Neural crest cell (in vitro differentiated cells): ENCODE results near the gene LAMC3. TPM values are rescaled to one million over a fixed set of nuclear protein-coding genes. Genes with fewer than 3 reads are reported as not detected.

Experiments
- DNase-seq: peaks from one replicate; pipeline ENCODE4 v3.0.0; 2021; ENCODE audit warnings: low read depth, mixed read lengths, low spot score
- H3K27ac Mint-ChIP-seq: one replicate; pipeline ENCODE4 v1.8.0; 2021; ENCODE audit warnings: mild to moderate bottlenecking, mixed read lengths; ENCODE audit not compliant: unreplicated experiment
- H3K27me3 Mint-ChIP-seq: 2 replicates; pipeline ENCODE4 v1.8.0; 2021; ENCODE audit warnings: low read depth, mild to moderate bottlenecking, mixed read lengths
- H3K36me3 Mint-ChIP-seq: 2 replicates; pipeline ENCODE4 v1.8.0; 2021; ENCODE audit warnings: low read depth, mild to moderate bottlenecking, mixed read lengths
- H3K4me1 Mint-ChIP-seq: 2 replicates; pipeline ENCODE4 v1.8.0; 2021; ENCODE audit warnings: mixed read lengths
- H3K4me3 Mint-ChIP-seq: one replicate; pipeline ENCODE4 v1.8.0; 2021; ENCODE audit warnings: mild to moderate bottlenecking, mixed read lengths
- H3K9me3 Mint-ChIP-seq: 2 replicates; pipeline ENCODE4 v1.8.0; 2021; ENCODE audit warnings: mixed read lengths
- CTCF ChIP-seq: fragments of 200-600 bp; sonication (generic); conservative IDR thresholded peaks from 2 replicates; pipeline ENCODE4 v1.5.0; 2021; ENCODE audit warnings: antibody characterized with exemption, mild to moderate bottlenecking
- total RNA-seq: library from RNA; stranded (reverse); gene quantifications from 2 replicates; pipeline ENCODE4 v1.2.1, GENCODE V29; 2021

Gene LAMC3
- total RNA-seq, 1 donor from 2014 or later: 4.0 TPM

- Mint-ChIP-seq H3K36me3 (no peaks in the 10 kb centered on the region), H3K9me3 (no peaks in the 10 kb centered on the region), H3K4me1 (peaks cover 27% of the 10 kb centered on the region), H3K27ac (peak overlapping the region; percentile 95), H3K4me3 (no peak overlapping the region), H3K27me3 (no peaks in the 10 kb centered on the region)
- no peak for DNase-seq
- no peak for TF ChIP-seq CTCF
Observed at GRCh38 chr9:131117121-131117761, 108.3 kb downstream of the LAMC3 start.

GRCh38 chr9:131117762-131118145, 108.8 kb downstream of the LAMC3 start:
- Mint-ChIP-seq H3K36me3 (no peaks in the 10 kb centered on the region), H3K4me1 (peaks cover 22% of the 10 kb centered on the region), H3K27me3 (no peaks in the 10 kb centered on the region), H3K27ac (no peak overlapping the region), H3K9me3 (no peaks in the 10 kb centered on the region), H3K4me3 (no peak overlapping the region)
- no peak for TF ChIP-seq CTCF
- DNase-seq: no peak

- Mint-ChIP-seq H3K36me3 (no peaks in the 10 kb centered on the region), H3K4me1 (peaks cover 6% of the 10 kb centered on the region), H3K27ac (no peak overlapping the region), H3K27me3 (no peaks in the 10 kb centered on the region), H3K4me3 (no peak overlapping the region), H3K9me3 (no peaks in the 10 kb centered on the region)
- TF ChIP-seq CTCF: no peak
- no peak for DNase-seq
Observed at GRCh38 chr9:131119600-131119999, 110.6 kb downstream of the LAMC3 start.

- DNase-seq: no peak
- Mint-ChIP-seq H3K36me3 (peaks cover 2% of the 10 kb centered on the region), H3K4me1 (peaks cover 17% of the 10 kb centered on the region), H3K9me3 (no peaks in the 10 kb centered on the region), H3K27ac (no peak overlapping the region), H3K27me3 (no peaks in the 10 kb centered on the region), H3K4me3 (no peak overlapping the region)
- TF ChIP-seq CTCF: no peak
Observed at GRCh38 chr9:131120620-131121228, 111.8 kb downstream of the LAMC3 start.

- no peaks in the 10 kb centered on the region for H3K27me3 Mint-ChIP-seq
- no peaks in the 10 kb centered on the region for H3K9me3 Mint-ChIP-seq
- H3K36me3 Mint-ChIP-seq: peaks cover 2% of the 10 kb centered on the region
- no peak overlapping the region for H3K27ac Mint-ChIP-seq
- DNase-seq: no peak
- H3K4me3 Mint-ChIP-seq: peak overlapping the region; percentile 39
- TF ChIP-seq CTCF: no peak
- peaks cover 22% of the 10 kb centered on the region for H3K4me1 Mint-ChIP-seq
Observed at GRCh38 chr9:131121346-131121745, 112.4 kb downstream of the LAMC3 start.
